ENCODE data around the gene SLC18B1. TPM values are rescaled to one million over a fixed set of nuclear protein-coding genes. Genes with fewer than 3 reads are reported as not detected.

Gene SLC18B1
- total RNA-seq, 1 donor from 2014 or later, result 2.7 TPM

DNA sequence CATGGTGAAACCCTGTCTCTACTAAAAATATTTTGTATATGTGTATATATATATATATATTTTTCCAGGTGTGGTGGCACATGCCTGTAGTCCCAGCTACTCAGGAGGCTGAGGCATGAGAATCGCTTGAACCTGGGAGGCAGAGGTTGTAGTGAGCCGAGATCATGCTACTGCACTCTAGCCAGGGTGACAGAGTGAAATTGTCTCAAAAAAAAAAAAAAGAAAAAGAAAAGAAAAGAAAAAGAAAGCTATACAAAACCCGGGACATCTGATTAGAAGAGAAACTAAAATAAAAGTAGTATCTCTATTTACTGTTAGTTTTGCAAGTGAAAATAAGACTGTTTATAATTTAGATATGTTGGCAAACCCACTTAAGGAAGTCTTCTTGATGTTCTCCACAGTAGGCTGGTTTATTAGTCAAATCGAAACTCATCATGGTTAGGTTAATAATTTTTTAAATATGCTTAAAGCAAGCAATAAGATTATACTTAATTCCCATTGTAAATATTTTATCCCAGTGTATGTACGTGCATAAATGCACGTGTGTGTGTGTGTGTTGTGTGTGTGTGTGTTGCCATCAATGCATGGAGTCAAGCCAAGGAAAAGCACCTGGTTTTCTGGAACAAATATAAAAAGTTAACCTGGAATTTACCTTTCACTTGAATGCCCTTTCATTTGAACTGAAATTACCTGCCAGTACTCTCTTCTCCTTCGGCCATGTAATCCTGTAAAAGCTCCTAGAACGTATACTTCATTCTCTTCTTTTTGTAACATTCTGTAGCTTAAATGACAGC lies 47.8 kb downstream of the SLC18B1 start:
- Histone ChIP-seq H3K36me3 (no peaks in the 10 kb centered on the region), H3K9me3 (replicated peaks) (no peaks in the 10 kb centered on the region), H3K4me1 (no peaks in the 10 kb centered on the region), H3K4me3 (no peak overlapping the region), H3K27ac (replicated peaks) (no peak overlapping the region), H3K27me3 (ENCODE audit: low read depth) (no peaks in the 10 kb centered on the region)
- DNase-seq, result no peak
- intact Hi-C loops (cut with micrococcal nuclease), result no loop called here
- TF ChIP-seq, protein P1, sequence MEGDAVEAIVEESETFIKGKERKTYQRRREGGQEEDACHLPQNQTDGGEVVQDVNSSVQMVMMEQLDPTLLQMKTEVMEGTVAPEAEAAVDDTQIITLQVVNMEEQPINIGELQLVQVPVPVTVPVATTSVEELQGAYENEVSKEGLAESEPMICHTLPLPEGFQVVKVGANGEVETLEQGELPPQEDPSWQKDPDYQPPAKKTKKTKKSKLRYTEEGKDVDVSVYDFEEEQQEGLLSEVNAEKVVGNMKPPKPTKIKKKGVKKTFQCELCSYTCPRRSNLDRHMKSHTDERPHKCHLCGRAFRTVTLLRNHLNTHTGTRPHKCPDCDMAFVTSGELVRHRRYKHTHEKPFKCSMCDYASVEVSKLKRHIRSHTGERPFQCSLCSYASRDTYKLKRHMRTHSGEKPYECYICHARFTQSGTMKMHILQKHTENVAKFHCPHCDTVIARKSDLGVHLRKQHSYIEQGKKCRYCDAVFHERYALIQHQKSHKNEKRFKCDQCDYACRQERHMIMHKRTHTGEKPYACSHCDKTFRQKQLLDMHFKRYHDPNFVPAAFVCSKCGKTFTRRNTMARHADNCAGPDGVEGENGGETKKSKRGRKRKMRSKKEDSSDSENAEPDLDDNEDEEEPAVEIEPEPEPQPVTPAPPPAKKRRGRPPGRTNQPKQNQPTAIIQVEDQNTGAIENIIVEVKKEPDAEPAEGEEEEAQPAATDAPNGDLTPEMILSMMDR (IDR thresholded peaks at IDR 0.05; ENCODE audit: borderline replicate concordance), result no peak

DNA sequence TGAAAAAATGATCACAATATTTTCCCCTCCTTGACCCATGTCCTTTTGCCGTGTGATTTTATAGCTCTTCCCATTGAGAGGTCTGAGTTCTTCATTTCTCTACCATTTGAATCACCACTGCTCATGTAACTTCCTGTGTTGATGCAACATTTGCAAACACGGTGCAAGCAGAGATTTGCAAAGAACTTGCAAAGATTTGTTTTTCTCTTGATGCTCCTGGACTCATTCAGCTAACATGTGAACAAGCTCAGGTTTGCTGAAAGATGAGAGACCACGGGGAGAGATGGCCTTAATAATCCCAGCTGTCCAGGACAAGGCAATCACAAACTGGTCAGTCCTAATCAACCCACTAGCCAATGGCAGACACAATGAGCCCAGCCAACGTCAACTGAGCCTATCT lies 49.3 kb downstream of the SLC18B1 start:
- intact Hi-C loops (cut with micrococcal nuclease), result no loop called here
- no peaks in the 10 kb centered on the region for H3K36me3 ChIP-seq
- H3K9me3 ChIP-seq (replicated peaks), result no peaks in the 10 kb centered on the region
- DNase-seq, result no peak
- no peaks in the 10 kb centered on the region for H3K4me1 ChIP-seq
- H3K27ac ChIP-seq (replicated peaks), result no peak overlapping the region
- TF ChIP-seq, protein P1 (IDR thresholded peaks at IDR 0.05; ENCODE audit: borderline replicate concordance), result no peak
- H3K27me3 ChIP-seq (ENCODE audit: low read depth), result no peaks in the 10 kb centered on the region
- no peak overlapping the region for H3K4me3 ChIP-seq

DNA sequence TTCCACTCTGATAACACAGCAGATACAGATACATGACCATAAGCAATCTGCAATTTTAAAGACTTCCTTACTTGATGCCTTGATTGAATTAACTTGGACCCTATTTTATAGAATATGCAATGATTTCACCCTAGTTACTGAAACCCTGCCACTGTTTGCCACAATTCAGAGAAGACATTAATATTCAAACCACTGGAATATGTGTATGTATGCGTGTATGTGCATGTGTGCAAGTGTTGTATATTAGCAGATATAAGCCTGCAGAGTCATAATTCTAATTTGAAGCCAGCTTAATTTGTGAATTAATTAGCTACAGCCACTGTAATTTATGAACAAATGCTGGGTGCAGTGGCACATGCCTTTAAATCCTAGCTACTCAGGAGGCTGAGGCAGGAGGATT lies 50.0 kb downstream of the SLC18B1 start:
- no peak for DNase-seq
- Histone ChIP-seq H3K4me1 (no peaks in the 10 kb centered on the region), H3K36me3 (no peaks in the 10 kb centered on the region), H3K9me3 (replicated peaks) (no peaks in the 10 kb centered on the region), H3K27me3 (ENCODE audit: low read depth) (no peaks in the 10 kb centered on the region), H3K4me3 (no peak overlapping the region), H3K27ac (replicated peaks) (no peak overlapping the region)
- intact Hi-C loops (cut with micrococcal nuclease), result no loop called here
- TF ChIP-seq, protein P1 (IDR thresholded peaks at IDR 0.05; ENCODE audit: borderline replicate concordance), result no peak

- Histone ChIP-seq H3K27me3 (ENCODE audit: low read depth) (no peaks in the 10 kb centered on the region), H3K4me1 (no peaks in the 10 kb centered on the region), H3K36me3 (no peaks in the 10 kb centered on the region), H3K27ac (replicated peaks) (no peak overlapping the region), H3K4me3 (no peak overlapping the region), H3K9me3 (replicated peaks) (no peaks in the 10 kb centered on the region)
- TF ChIP-seq, protein P1 (IDR thresholded peaks at IDR 0.05; ENCODE audit: borderline replicate concordance), result no peak
- no peak for DNase-seq
- intact Hi-C loops (cut with micrococcal nuclease), result no loop called here
These were observed 52.4 kb downstream of the SLC18B1 start for GRCh38 chr6:132746048-132746447.

DNA sequence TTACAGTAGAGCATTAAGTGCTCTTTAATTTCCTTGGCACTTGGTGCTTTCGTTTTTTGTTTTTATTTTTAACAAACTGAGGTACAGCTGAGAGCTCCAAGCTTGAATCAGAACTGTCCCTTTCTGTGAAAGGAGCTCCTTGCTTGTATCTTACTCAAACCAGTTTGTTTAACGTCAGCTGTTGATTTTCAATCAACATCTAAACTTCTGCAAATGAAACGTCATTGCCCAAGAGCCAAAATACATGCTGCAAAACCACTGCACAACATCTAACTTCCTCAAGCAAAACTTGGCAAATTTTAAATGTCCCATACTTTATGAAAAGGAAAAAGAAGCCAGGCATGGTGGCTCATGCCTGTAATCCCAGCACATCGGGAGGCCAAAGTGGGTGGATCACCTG lies 55.9 kb downstream of the SLC18B1 start:
- no peaks in the 10 kb centered on the region for H3K4me1 ChIP-seq
- peaks cover 2% of the 10 kb centered on the region for H3K27me3 ChIP-seq (ENCODE audit: low read depth)
- H3K9me3 ChIP-seq (replicated peaks), result no peaks in the 10 kb centered on the region
- H3K27ac ChIP-seq (replicated peaks), result no peak overlapping the region
- TF ChIP-seq, protein P1 (IDR thresholded peaks at IDR 0.05; ENCODE audit: borderline replicate concordance), result no peak
- no peak for DNase-seq
- H3K4me3 ChIP-seq, result no peak overlapping the region
- no peaks in the 10 kb centered on the region for H3K36me3 ChIP-seq
- intact Hi-C loops (cut with micrococcal nuclease), result no loop called here

Data from left ventricle myocardium inferior (tissue), 1 donor.